GM18498 (cell line): ENCODE results near the gene ARL8B.
"Not testable (repeated sequence)": the region's sequence is repeated elsewhere in the genome, so short reads cannot be mapped to it uniquely, and the experiment has no call there.

Source experiments
- ATAC-seq: cut with Tn5 transposase; IDR thresholded peaks from one replicate; pipeline ENCODE4 v1.9.1; 2021; ENCODE audit warnings: mild to moderate bottlenecking, moderate library complexity; ENCODE audit not compliant: unreplicated experiment

ARL8B gene

DNA sequence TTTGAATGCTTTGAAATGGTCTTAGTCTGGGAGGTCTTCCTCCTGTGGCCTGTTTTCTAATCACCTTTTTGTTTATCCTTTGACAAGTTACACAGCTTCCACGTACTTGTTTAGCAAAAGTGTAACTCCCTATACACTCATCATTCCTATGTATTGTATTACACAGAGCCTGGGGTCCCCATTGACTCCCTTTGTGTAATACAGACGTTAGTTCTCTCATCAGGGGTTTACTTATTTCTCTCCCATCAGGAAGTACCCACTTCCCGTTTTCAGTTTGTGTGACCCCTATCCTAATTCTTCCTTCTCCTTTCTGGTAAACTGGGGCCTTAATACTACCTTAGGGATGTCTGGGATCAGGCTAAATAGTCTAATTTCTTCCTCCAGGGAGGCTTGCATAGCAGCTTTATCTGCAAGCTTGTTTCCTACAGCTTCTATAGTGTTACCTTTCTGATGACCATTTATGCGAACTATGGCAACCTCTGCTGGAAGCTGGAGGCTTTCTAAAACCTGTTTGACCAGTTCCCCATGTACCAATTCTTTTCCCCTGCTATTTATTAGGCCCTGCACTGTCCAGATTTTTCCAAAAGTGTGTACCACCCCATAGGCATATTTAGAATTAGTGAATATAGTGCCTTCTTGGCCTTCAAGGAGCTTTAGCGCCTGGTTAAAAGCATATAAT lies 22.4 kb downstream of the ARL8B start:
- ATAC-seq: no peak

DNA sequence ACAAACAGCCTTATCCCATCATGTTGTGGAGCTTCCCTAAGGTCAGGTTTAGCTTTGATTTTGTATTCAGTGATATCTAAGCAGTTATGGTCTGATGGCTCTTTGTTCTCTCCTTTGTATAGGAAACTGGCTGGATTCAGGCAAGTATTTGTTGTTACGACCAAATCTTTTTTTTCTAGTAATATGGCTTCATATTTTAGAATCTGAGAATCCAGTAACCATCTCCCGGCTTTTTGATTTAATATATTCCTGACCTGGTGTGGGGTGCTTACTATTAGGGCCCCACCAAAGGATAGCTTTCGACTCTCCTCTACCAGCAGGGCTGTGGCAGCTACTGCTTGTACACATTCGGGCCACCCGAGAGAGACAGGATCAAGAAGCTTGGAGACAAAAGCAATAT lies 23.0 kb downstream of the ARL8B start:
- ATAC-seq: no peak

DNA sequence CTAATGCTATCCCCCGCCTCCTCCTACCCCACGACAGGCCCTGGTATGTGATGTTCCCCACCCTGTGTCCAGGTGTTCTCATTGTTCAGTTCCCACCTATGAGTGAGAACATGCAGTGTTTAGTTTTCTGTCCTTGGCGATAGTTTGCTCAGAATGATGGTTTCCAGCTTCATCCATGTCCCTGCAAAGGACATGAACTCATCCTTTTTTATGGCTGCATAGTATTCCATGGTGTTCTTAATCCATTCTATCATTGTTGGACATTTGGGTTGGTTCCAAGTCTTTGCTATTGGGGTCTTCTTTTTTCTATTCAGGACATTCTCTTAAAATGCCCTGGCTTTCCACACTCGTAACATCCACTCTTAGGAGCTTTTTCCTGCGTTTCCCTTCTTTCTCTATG lies 25.1 kb downstream of the ARL8B start:
- not testable (repeated sequence) for ATAC-seq

DNA sequence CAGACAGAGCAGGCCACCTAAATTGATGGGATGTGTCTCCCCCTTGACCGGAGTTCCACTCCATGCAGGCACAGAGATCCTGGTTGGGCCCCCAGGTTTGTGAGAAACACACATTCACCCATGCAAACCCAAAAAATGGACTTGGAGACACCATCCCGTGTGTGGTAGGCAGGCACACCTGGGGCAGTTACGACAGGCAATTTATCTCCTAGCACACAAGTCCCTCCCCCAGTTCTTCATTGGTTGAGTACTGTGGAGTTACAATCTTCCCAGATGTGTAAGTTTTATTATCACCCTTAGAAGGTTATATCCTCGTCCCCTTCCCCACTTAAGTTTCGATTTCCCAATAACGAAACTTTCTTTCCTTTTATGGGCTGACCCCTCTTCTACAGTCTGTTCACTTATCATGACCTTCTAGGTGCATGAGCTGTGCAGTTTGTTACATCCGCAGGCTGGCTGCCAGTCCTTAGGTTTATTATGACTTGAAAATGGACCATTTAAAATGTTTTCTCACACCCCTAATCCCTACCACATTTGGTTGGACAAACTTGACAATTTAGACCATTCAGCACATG lies 27.3 kb downstream of the ARL8B start:
- no peak for ATAC-seq

DNA sequence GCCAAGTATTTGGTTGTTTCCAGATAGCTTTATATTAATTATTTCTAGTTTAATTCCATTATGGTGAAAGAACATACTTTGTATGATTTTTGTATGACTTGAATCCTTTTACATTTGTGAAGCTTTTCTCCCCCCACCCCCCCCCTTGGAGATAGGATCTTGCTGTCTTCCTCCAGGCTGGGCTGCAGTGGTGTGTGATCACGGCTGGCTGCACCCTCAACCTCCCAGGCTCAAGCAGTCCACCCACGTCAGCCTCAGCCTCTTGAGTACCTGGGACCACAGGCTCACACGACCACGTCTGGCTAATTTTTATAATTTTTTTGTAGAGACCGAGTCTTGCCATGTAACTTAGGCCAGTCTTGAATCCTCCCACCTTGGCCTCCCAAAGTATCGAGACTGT lies 29.5 kb downstream of the ARL8B start:
- no peak for ATAC-seq

DNA sequence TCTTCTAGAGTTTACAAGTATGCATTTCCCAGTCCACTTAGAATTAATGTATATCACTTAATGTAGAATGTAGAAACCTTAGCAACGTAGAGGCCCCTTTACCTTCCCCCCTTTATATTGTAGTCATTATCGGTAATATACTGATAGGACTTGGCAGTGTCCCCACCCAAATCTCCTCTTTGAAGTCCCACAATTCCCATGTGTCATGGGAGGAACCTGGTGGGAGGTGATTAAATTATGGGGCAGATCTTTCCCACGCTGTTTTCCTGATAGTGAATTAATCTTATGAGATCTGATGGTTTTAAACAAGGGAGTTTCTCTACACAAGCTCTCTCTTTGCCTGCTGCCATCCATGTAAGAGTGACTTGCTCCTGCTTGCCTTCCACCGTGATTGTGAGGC lies 31.0 kb downstream of the ARL8B start:
- no peak for ATAC-seq

DNA sequence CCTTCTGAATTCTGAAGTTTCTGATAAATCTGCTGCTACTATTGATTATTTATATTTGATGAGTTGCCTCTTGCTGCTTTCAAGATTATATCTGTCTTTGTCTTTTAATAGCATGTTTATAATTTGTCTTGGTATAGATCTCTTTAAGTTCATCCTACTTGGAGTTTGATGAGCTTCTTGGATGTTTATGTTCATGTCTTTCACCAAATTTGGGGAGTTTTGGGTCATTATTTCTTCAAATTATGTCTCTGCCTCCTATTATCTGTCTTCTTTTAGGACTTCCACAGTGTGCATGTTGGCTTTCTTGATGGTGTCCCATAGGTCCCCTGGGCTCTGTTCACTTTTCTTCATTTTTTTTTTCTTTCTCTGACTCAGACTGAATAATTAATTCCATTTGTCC lies 33.1 kb downstream of the ARL8B start:
- no peak for ATAC-seq

DNA sequence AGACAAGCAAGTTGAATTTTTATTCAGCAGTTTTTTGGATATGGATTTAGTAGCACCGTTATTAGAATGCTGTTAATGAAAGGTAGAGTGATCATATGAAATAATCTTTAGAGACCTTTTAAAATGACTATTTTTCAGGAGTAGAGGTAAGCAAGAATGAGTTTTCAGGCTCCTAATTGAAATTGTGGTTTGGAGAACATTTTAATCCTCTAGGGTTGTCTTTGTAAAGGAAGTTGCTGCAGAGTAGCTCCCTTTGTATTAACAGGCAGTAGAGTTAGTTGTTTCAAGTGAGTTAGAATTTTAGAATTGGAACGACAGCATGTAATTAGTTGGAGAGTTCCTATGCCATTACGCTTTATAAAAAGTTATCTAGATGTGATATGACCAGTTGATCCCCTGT lies 38.2 kb downstream of the ARL8B start:
- no peak for ATAC-seq

DNA sequence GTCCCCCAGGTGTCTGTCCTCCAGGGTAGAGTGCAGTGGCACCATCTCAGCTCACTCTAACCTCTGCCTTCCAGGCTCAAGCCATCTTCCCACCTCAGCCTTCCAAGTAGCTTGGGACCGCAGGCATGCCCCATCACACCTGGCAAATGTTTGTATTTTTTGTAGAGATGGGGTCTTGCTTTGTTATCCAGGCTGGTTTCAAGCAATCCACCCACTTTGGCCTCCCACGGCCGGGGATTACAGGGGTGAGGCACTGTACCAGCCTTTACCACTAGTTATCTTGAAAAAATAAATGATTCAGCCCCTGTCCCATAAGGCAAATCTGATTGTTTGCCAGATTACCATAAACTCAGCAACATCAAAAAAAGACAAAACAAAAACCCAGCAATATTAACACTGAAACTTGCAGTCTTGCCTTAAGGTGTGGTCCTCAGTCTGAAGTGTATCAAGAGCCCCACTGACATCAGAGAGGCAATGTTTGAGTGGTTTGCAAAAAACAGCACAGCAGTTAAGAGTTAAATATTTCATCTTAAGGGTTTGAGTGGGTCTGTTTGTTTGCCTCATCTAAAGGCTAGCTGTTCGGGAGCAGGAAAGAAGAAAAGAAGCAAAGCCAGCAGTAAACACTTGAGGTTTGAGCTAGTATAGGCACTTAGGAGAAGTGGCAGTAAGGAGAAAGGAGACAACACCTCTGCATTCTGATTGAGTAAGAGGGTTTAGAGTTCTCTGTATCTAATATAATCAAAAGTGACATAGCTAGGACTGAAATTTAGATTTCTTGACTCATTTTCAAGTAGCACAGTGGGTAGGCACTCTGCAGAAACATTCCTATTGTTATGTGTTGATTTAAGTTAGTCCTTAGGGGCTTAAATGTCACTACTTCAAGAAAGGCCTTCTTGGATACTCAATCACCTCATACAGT lies 39.1 kb downstream of the ARL8B start:
- ATAC-seq: no peak

DNA sequence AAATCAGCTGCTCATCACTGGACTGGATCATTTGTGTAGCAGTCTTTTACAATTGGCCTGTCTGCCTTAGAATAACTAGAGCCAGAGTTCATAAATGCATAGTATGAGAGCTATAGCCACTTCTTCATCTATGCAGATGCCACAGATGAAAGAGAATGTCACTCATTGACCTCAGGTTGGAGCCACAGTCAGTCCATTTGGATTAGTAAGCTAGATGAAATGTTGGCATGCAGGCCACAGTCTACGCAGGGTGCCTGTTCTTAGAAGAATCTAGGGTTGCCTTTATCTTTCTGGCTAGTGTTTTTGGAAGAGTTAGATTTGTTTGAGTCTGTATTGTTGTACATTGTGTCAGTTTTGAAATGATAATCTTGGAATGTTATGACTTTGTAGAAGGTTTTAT lies 40.0 kb downstream of the ARL8B start:
- no peak for ATAC-seq

DNA sequence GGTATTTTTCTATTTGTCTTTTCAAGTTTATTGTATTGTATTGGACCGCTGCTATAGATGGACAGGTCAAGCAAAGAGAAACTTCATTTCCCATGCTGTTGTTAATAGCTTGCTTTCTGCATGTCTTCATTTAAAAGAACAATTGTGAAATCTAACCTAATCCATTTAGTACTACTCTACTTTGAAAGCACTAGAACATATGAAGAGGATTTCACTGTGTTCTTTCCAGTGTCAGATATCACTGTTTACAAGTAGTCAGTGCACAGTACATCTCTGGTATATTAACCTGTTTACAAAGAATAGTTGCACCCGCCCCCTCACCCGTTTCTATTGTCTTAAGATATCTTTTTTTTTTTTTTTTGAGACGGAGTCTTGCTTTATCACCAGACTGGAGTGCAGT lies 43.6 kb downstream of the ARL8B start:
- no peak for ATAC-seq

DNA sequence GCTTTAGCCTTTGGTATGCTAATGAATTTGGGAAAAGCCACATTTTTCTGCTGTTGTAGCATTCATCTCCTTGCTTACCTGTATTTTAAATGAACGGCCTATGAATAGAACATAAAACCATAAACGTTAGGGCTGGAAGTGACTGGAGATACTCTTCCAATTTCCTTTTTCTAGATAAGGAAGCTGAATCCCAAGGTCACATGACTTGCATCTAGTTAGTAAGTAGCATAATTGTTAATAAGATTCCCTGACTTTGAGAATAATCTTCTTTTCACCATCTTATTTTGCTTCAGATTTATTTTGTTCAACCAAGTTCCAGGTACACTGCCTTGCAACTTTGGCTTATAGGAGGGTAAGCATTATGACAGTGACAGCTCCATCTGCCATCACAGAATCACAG lies 44.8 kb downstream of the ARL8B start:
- ATAC-seq: no peak

DNA sequence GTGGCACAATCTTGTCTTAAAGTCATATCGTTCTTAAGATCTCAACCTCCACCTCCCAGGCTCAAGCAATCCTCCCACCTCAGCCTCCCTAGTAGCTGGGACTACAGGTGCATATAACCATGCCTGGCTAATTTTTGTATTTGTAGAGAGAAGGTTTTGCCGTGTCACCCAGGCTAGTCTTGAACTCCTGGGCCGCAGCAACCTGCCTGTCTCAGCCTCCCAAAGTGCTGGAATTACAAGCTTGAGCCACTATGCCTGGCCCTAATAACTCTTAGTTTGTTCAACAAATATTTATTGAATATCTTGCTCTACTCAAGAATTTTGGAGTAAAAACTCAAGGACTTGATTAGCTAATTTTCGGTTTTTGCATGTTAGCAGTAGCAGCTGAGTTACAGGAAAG lies 46.0 kb downstream of the ARL8B start:
- no peak for ATAC-seq

DNA sequence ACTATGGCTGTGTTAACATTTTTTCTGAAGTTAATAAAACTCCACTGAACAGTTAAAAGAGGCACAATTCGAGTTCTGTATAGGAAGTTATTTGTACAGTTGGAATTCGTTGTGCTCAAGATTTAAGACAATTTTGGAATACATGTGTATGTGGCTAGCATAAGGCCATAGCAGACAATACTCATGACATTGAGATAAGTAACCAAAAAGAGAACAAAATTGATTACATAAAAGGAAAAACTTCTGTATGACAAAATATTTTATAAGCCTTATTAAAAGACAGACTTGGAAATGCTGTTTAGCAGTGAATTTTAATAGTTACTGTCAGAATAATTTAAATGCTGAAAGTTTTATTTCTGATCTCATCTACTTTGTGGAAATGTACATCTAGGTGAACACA lies 47.7 kb downstream of the ARL8B start:
- ATAC-seq: no peak

DNA sequence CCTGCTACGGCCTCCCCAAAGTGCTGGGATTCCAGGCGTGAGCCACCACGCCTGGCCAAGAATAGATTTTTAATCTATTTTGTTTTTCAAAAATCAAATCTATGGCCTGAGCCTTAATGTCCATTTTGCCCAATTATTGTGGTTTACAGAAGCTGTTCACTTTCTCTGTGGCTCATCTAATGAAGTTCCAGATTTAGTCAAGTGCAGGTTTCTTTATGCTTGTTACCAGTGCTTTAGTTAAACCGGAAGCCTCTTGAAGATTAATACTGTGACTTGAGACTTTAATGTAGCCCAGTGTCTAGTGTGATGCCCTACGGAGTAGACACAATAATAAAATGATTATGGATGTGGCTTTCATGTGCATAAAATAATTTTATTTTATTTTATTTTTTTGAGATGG lies 48.9 kb downstream of the ARL8B start:
- no peak for ATAC-seq

DNA sequence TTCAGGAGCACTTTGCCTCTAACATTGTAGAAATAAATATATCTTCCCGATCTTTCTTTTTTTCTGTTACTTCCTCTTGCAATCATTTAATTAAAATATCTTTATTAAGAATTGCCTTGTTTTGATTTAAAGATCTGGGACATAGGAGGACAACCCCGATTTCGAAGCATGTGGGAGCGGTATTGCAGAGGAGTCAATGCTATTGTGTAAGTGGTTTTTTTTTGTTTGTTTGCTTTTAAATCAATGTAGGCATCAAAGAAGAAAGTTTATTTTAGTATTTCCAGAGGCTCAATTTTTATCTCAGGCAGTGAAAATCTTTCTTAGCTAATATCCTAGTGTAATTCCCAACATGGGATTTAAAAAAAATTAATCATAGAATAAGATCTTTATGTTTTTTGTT lies 49.9 kb downstream of the ARL8B start:
- no peak for ATAC-seq

DNA sequence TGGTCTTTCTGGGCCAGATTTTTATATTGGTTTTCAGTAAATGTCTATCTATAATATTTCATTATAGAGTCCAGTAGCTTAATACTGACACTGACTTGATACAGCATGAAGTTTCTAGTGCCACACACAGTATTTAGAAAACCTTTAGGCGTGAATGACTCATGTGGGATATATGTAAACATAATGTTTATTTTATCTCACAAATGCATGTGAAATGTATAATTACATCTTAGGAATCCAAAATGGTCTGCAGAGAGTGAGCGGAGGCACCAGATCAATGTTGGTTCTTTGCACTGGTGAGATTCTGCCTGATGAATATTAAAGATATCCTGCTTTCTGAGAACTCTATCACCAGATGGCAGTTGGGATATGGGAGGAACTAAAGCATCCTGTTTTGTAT lies 56.9 kb downstream of the ARL8B start:
- not testable (repeated sequence) for ATAC-seq

DNA sequence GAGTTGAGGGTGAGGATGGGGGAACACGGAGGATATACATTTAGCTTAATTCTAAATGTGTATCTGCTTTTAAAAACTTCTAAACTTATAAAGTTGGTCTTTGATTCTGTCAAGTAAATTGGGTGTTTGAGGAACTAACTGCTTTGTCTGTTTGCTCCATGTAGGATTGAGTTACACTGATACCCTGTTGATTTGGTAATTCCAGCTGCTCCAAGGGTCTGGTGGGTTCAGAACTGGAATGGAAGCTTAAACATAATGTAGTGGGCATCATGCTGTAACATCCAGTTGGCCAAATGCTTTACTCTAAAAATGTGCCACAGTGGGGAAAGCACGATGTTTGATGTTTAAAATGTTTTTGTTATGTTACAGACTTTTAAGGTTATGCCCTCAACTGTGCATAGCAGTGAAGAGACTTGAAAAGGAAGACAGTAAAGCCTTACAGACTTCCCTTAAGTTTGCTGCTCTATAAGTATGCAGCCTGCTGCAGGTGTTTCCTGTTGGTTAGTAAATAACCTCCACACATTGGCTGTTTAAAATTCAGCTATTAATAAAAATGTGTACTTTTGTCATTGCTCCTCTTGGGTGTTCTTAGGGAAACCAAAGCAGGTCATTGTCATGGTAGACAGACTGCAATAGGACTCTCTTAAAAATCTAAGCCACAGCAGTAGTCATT lies 59.5 kb downstream of the ARL8B start:
- ATAC-seq: peak; percentile 69

DNA sequence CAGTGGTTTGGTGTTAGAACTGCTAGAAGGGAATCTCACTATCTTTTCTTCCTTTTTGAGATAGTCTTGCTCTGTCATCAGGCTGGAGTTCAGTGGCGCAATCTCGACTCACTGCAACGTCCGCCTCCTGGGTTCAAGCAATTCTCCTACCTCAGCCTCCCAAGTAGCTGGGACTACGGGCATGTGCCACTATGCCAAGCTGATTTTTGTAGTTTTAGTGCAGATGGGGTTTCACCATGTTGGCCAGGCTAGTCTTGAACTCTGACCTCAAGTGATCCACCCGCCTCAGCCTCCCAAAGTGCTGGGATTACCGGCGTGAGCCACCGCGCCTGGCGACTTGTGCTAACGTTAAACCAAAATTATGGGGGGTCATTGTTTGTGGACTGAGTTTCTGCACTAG lies 61.6 kb downstream of the ARL8B start:
- ATAC-seq: not testable (repeated sequence)

DNA sequence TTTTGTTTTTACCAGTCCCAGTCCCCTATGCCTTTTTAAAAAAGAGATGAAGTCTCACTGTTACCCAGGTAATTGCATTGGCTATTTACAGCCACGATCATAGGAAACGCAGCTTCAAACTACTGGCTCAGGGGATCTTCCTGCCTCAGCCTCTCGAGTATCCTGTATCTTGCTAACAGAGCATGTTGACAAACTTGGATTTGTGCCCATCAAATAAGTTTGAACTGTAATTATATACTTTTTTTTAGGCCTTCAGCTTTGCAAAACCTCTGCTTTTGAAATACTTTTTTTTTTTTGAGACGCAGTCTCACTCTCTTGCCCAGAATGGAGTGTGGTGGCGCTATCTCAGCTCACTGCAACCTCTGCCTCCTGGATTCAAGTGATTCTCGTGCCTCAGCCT lies 62.4 kb downstream of the ARL8B start:
- ATAC-seq: no peak

DNA sequence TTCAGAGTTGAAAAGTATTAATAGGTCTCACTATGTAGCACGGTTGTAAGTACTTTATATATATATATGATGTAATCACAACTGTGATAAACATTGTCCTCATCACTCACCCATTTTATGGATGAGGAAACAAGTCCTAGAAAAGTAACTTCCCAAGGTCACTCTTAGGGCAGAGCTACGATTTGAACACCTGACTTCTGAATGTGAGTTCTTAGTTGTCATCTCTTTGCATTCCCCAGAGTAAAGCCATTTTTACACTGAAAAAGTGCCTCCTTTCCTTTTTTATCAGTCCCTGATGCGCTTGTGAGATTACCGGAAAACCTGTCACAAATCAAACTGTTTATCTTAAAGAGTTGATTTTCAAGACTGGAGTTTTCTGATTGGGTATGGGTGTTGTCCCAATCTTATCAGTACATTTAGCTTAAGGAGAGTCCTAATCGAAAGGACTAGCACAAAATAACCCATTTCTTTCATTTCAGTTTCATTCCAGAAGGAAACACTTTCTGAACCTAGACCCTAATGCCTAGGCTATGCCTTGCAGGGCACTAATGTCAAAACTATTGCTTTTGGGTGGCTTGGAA lies 63.1 kb downstream of the ARL8B start:
- ATAC-seq: no peak
